ENCODE measurements around the gene CD28.

DNA sequence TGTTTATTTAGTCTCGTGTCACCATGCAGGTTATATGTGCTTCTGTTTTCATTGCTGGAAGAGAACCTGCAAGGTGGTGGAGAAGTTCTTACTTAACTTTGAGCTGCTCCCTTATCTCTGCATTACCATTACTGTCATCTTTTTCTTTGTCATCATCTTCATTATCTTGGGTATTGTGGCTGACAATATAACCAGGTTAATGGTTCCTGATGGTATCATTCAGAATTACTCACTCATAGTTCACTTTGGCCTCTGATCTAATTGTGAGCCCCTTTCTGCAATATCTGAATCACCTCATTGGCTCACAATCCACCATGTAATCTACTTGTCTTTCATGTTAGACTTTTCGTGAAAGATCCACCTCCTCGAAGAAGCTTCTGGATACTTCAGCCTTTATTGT lies 5.0 kb downstream of the CD28 start:
- TF ChIP-seq, protein P1, sequence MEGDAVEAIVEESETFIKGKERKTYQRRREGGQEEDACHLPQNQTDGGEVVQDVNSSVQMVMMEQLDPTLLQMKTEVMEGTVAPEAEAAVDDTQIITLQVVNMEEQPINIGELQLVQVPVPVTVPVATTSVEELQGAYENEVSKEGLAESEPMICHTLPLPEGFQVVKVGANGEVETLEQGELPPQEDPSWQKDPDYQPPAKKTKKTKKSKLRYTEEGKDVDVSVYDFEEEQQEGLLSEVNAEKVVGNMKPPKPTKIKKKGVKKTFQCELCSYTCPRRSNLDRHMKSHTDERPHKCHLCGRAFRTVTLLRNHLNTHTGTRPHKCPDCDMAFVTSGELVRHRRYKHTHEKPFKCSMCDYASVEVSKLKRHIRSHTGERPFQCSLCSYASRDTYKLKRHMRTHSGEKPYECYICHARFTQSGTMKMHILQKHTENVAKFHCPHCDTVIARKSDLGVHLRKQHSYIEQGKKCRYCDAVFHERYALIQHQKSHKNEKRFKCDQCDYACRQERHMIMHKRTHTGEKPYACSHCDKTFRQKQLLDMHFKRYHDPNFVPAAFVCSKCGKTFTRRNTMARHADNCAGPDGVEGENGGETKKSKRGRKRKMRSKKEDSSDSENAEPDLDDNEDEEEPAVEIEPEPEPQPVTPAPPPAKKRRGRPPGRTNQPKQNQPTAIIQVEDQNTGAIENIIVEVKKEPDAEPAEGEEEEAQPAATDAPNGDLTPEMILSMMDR (IDR thresholded peaks at IDR 0.05): no peak
- TF ChIP-seq ZFX (IDR thresholded peaks at IDR 0.05; ENCODE audit: borderline replicate concordance): no peak

All from 22Rv1 (cell line).